ENCODE measurements around the gene DNPH1.

- TF ChIP-seq CTCF (IDR thresholded peaks at IDR 0.05 in 4 of 5, conservative IDR thresholded peaks at IDR 0.05 in 1 of 5) (no peak), POLR2A (IDR thresholded peaks at IDR 0.05) (no peak)
These were observed 46.7 kb upstream of the DNPH1 start for GRCh38 chr6:43275801-43276576.
